Naive thymus-derived CD8-positive, alpha-beta T cell (primary cell): ENCODE measurements around the gene DMAC2. TPM values are rescaled to one million over a fixed set of nuclear protein-coding genes. Genes with fewer than 3 reads are reported as not detected.
"Not testable (repeated sequence)": the region's sequence is repeated elsewhere in the genome, so short reads cannot be mapped to it uniquely, and the experiment has no call there.

Experiments
- ATAC-seq, 2 donors: fragments of 150-1000 bp; cut with Tn5 transposase in 1 of 2; sonication (Bioruptor Pico), chemical (Tn5 transposase) in 1 of 2; 1 replicate in 1 of 2; 2 replicates in 1 of 2; pipeline ENCODE4 v1.10.0; 2021; ENCODE audit warnings: mild to moderate bottlenecking in 2 of 2, moderate library complexity in 2 of 2
- POLR2A ChIA-PET: fragments of 350-600 bp; sonication (Branson Sonifier 250); formaldehyde crosslinking; loops from one replicate; lab custom pipeline; 2021; ENCODE audit warnings: antibody characterized with exemption; lab: Charles Lee
- DNase-seq, 10 donors: peaks; one replicate each; pipeline versions ENCODE4 v3.0.0 to v3.0.0-alpha.2; 2020 to 2022
- H3K27ac Mint-ChIP-seq, 10 donors: one replicate each; pipeline ENCODE4 v1.8.0; 2020 to 2022; ENCODE audit warnings: mild to moderate bottlenecking in 10 of 10, mixed read lengths in 10 of 10, moderate library complexity in 4 of 10, inconsistent platforms in 1 of 10
- H3K27me3 Mint-ChIP-seq, 5 donors: one replicate each; pipeline ENCODE4 v1.8.0; 2021 to 2022; ENCODE audit warnings: mixed read lengths in 5 of 5
- H3K36me3 Mint-ChIP-seq, 3 donors: one replicate each; pipeline ENCODE4 v1.8.0; 2020 to 2022; ENCODE audit warnings: mixed read lengths in 3 of 3, mild to moderate bottlenecking in 2 of 3, inconsistent platforms in 1 of 3
- H3K4me1 Mint-ChIP-seq, 4 donors: one replicate each; pipeline ENCODE4 v1.8.0; 2021 to 2022; ENCODE audit warnings: mixed read lengths in 4 of 4
- H3K4me3 Mint-ChIP-seq, 10 donors: one replicate each; pipeline ENCODE4 v1.8.0; 2020 to 2022; ENCODE audit warnings: mild to moderate bottlenecking in 10 of 10, mixed read lengths in 10 of 10, moderate library complexity in 6 of 10, inconsistent platforms in 1 of 10
- H3K9me3 Mint-ChIP-seq, 9 donors: one replicate each; pipeline ENCODE4 v1.8.0; 2020 to 2022; ENCODE audit warnings: mixed read lengths in 9 of 9, mild to moderate bottlenecking in 3 of 9, inconsistent platforms in 1 of 9, moderate library complexity in 1 of 9
- polyA plus RNA-seq, 3 donors: library from polyadenylated mRNA; unstranded; fragments of 300-500 nt; fragmentation: Illumina TruSeq; gene quantifications; one replicate each; pipeline ENCODE4 v1.2.3, GENCODE V29; 2021
- total RNA-seq, 8 experiments: library from RNA in 2 of 8; stranded (reverse) in 2 of 8; gene quantifications; one replicate each; pipeline ENCODE4 v1.2.3 and lab custom pipeline; 2021 to 2026

DMAC2 gene
- total and polyA plus RNA-seq, 5 experiments from 2014 or later = 26.2 to 53.7 (median 50.6) TPM

- Mint-ChIP-seq H3K9me3 (no peaks in the 10 kb centered on the region), H3K27me3 (no peaks in the 10 kb centered on the region), H3K4me3 (no peak overlapping the region), H3K4me1 (peaks cover 1 to 6% (median 3%) of the 10 kb centered on the region in 4 donors), H3K27ac (no peak overlapping the region), H3K36me3 (peaks cover 0 to 72% (median 4%) of the 10 kb centered on the region in 3 donors)
- no peak for DNase-seq
- POLR2A ChIA-PET = no interaction called here
- no peak for ATAC-seq
Measured at GRCh38 chr19:41415154-41415571, 24.5 kb downstream of the DMAC2 start.

DNA sequence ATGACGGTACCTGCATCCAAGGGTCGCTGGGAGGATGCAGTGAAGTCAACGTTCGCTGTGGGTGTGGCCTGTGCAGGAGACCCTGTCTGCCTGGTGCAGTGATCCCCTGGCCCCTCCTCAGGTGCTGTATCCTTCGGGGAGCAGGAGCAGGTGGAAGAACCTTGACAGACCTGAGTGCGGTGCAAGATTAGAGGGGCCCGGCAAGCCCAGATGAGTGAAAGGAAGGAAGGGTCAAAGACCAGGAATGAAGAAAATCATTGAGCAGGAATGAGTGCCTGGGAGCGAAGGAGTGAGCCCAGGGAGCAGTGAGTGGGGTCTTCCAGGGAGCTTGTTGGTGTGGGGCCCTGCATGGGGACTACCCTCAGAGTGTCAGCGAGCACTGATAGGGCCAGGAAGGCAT lies 25.3 kb downstream of the DMAC2 start:
- Mint-ChIP-seq H3K4me1 (peaks cover 7 to 12% (median 8%) of the 10 kb centered on the region in 4 donors), H3K4me3 (no peak overlapping the region), H3K27ac (peak overlapping the region in 1 of 10 donors; percentile 79), H3K36me3 (peaks cover 0 to 66% (median 4%) of the 10 kb centered on the region in 3 donors), H3K27me3 (no peaks in the 10 kb centered on the region), H3K9me3 (no peaks in the 10 kb centered on the region)
- POLR2A ChIA-PET = interaction anchor here (0.6 kb wide), 1 partner anchor 708 kb away, joined by 4 read pairs; no protein-coding TSS in a partner anchor
- DNase-seq (no peak), ATAC-seq (no peak)

GRCh38 chr19:41413947-41414346 lies 25.8 kb downstream of the DMAC2 start:
- no peaks in the 10 kb centered on the region for H3K9me3 Mint-ChIP-seq
- H3K4me1 Mint-ChIP-seq = peaks cover 11 to 17% (median 12%) of the 10 kb centered on the region in 4 donors
- POLR2A ChIA-PET = no interaction called here
- ATAC-seq = no peak
- H3K27me3 Mint-ChIP-seq = no peaks in the 10 kb centered on the region
- no peak overlapping the region for H3K4me3 Mint-ChIP-seq
- H3K27ac Mint-ChIP-seq = peak overlapping the region in 1 of 10 donors; percentile 79
- no peak for DNase-seq
- H3K36me3 Mint-ChIP-seq = peaks cover 0 to 62% (median 4%) of the 10 kb centered on the region in 3 donors

DNA sequence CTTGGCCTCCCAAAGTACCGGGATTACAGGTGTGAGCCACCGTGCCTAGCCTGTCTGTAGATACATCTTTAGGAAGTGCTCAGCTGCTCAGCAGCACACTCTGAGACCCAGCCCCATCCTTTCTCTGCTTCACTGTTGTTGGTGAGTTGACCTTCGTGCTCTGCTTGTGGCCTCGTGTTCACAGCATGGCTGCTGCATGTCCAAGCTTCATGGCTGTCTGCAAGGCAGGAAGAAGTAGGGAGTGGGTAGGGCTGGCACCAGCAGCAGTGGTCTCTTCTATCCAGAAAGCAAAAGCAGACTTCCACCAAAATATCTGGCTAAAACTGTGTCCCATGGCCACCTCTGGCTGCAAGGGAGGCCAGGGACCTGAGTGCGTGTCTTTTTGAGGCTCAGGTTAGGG lies 26.8 kb downstream of the DMAC2 start:
- POLR2A ChIA-PET = no interaction called here
- peaks cover 0 to 54% (median 4%) of the 10 kb centered on the region in 3 donors for H3K36me3 Mint-ChIP-seq
- no peaks in the 10 kb centered on the region for H3K27me3 Mint-ChIP-seq
- no peak for DNase-seq
- H3K27ac Mint-ChIP-seq = no peak overlapping the region
- H3K4me3 Mint-ChIP-seq = no peak overlapping the region
- peaks cover 11 to 18% (median 12%) of the 10 kb centered on the region in 4 donors for H3K4me1 Mint-ChIP-seq
- no peak for ATAC-seq
- H3K9me3 Mint-ChIP-seq = no peaks in the 10 kb centered on the region

DNA sequence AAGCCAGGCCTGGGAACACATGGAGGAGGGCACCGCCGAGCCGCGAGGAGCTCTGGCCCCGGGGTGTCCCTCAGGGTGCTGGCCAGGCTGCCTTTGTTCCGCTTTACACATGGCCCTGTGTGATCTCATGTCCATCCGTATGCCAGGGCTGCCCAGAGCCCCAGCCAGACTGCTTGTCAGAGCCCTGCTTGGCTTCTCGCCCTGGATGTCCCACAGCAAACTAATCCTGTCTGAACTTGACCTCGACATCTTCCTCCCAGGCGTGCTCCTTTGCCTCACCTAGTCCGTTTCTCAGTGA lies 27.8 kb downstream of the DMAC2 start:
- no peaks in the 10 kb centered on the region for H3K9me3 Mint-ChIP-seq
- no peak overlapping the region for H3K4me3 Mint-ChIP-seq
- peaks cover 11 to 23% (median 16%) of the 10 kb centered on the region in 4 donors for H3K4me1 Mint-ChIP-seq
- no peak for ATAC-seq
- DNase-seq = no peak
- no peaks in the 10 kb centered on the region for H3K27me3 Mint-ChIP-seq
- H3K27ac Mint-ChIP-seq = peak overlapping the region in 2 of 10 donors; percentile 9 to 71
- peaks cover 0 to 44% (median 4%) of the 10 kb centered on the region in 3 donors for H3K36me3 Mint-ChIP-seq
- POLR2A ChIA-PET = no interaction called here

GRCh38 chr19:41411100-41411967 lies 28.4 kb downstream of the DMAC2 start:
- no peak for ATAC-seq
- Mint-ChIP-seq H3K27ac (peak overlapping the region in 2 of 10 donors; percentile 9 to 31), H3K36me3 (peaks cover 0 to 42% (median 4%) of the 10 kb centered on the region in 3 donors), H3K27me3 (no peaks in the 10 kb centered on the region), H3K4me1 (peaks cover 11 to 24% (median 16%) of the 10 kb centered on the region in 4 donors), H3K4me3 (no peak overlapping the region), H3K9me3 (no peaks in the 10 kb centered on the region)
- POLR2A ChIA-PET = no interaction called here
- DNase-seq = no peak

DNA sequence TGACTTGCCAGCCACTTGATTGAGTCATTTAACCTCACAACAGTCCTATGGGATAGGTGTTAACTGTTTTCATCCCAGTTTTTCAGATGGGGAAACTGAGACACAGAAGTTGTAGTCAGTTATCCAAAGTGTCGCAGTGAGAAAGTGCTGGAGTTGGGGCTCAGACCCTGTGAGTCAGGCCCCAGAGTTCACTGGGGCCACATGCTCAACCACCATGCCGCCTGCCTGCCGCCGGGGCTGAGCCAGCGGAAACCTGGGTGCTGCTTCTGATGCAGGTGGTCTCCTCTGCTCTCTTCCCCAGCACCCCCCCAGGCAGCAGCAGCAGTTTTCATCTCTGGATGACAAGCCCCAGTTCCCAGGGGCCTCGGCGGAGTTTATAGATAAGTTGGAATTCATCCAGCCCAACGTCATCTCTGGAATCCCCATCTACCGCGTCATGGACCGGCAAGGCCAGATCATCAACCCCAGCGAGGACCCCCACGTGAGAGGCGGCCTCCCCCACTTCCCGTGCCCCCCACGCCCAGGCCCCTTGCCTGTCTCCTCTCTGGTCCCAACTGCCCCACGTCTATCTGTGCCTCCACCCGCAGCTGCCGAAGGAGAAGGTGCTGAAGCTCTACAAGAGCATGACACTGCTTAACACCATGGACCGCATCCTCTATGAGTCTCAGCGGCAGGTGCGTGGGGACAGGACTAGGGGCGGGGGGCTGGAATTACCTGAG lies 29.2 kb downstream of the DMAC2 start:
- Mint-ChIP-seq H3K27ac (peak overlapping the region in 2 of 10 donors; percentile 31 to 67), H3K27me3 (no peaks in the 10 kb centered on the region), H3K9me3 (no peaks in the 10 kb centered on the region), H3K4me1 (peaks cover 11 to 26% (median 17%) of the 10 kb centered on the region in 4 donors), H3K4me3 (no peak overlapping the region), H3K36me3 (peaks cover 0 to 33% (median 4%) of the 10 kb centered on the region in 3 donors)
- POLR2A ChIA-PET = interaction anchor here (0.7 kb wide), 1 partner anchor 14 kb away, joined by 3 read pairs; no protein-coding TSS in a partner anchor
- no peak for DNase-seq
- no peak for ATAC-seq

DNA sequence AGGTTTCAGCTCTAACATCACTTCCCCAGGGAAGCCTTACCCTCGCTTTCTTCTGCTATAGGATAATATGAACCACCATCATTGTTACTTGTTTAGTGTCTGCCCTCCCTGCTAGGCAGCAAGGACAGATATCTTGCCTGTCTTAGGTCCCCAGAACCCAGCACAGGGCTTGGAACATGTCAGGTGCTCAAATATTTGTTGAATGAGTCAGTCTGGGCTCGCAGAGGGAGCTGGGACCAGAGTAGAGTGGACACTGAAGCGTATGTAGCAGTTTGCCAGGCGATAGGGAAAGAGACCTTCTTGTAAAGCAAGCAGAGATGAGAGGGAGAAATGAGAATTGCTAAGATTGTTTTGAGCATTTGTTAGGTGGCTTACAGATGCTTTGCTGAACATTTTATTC lies 30.4 kb downstream of the DMAC2 start:
- Mint-ChIP-seq H3K4me3 (no peak overlapping the region), H3K27me3 (no peaks in the 10 kb centered on the region), H3K36me3 (peaks cover 0 to 28% (median 0%) of the 10 kb centered on the region in 3 donors), H3K4me1 (peaks cover 11 to 28% (median 18%) of the 10 kb centered on the region in 4 donors), H3K9me3 (no peaks in the 10 kb centered on the region), H3K27ac (peak overlapping the region in 4 of 10 donors; percentile 8 to 84 (median 46))
- DNase-seq (no peak), ATAC-seq (no peak)
- POLR2A ChIA-PET = interaction anchor here (1.1 kb wide), 1 partner anchor 8 kb away, joined by 4 read pairs; no protein-coding TSS in a partner anchor

DNA sequence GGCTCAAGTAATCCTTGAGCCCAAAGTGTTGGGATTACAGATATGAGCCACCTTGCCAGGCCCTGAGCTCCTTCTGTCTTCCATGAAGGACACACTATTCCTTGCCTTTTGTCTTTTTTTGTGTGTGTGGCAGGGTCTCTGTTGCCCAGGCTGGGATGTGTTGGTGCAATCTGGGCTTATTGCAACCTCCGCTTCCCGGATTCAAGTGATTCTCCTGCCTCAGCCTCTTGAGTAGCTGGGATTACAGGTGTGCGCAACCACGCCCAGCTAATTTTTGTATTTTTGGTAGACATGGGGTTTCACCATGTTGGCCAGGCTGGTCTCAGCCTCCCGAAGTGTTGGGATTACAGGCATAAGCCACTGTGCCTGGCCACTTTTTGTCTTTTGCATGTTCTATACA lies 30.9 kb downstream of the DMAC2 start:
- Mint-ChIP-seq H3K36me3 (peaks cover 0 to 25% (median 0%) of the 10 kb centered on the region in 3 donors), H3K27ac (peak overlapping the region in 3 of 10 donors; percentile 39 to 89 (median 45)), H3K4me1 (peaks cover 11 to 30% (median 18%) of the 10 kb centered on the region in 4 donors)
- H3K4me3 Mint-ChIP-seq, ATAC-seq, H3K9me3 Mint-ChIP-seq, H3K27me3 Mint-ChIP-seq, DNase-seq: not testable (repeated sequence)
- POLR2A ChIA-PET = interaction anchor here (1.1 to 1.2 kb wide), 2 partner anchors 9 to 19 kb away, joined by 3 to 4 read pairs; no protein-coding TSS in a partner anchor

- no peak overlapping the region for H3K4me3 Mint-ChIP-seq
- ATAC-seq (no peak), DNase-seq (no peak)
- H3K9me3 Mint-ChIP-seq = no peaks in the 10 kb centered on the region
- POLR2A ChIA-PET = interaction anchor here (1.1 to 1.2 kb wide), 2 partner anchors 9 to 20 kb away, joined by 3 to 4 read pairs; no protein-coding TSS in a partner anchor
- peaks cover 0 to 23% (median 0%) of the 10 kb centered on the region in 3 donors for H3K36me3 Mint-ChIP-seq
- H3K4me1 Mint-ChIP-seq = peaks cover 11 to 32% (median 19%) of the 10 kb centered on the region in 4 donors
- H3K27me3 Mint-ChIP-seq = no peaks in the 10 kb centered on the region
- peak overlapping the region in 1 of 10 donors; percentile 27 for H3K27ac Mint-ChIP-seq
Measured at GRCh38 chr19:41408256-41408655, 31.5 kb downstream of the DMAC2 start.

- Mint-ChIP-seq H3K4me1 (peaks cover 11 to 36% (median 20%) of the 10 kb centered on the region in 4 donors), H3K9me3 (no peaks in the 10 kb centered on the region), H3K27ac (peak overlapping the region in 5 of 10 donors; percentile 19 to 78 (median 41)), H3K36me3 (peaks cover 0 to 21% (median 0%) of the 10 kb centered on the region in 3 donors), H3K4me3 (no peak overlapping the region), H3K27me3 (no peaks in the 10 kb centered on the region)
- ATAC-seq (no peak), DNase-seq (no peak)
- POLR2A ChIA-PET = interaction anchor here (1.2 kb wide), 1 partner anchor 21 kb away, joined by 3 read pairs; no protein-coding TSS in a partner anchor
Measured at GRCh38 chr19:41407271-41407670, 32.4 kb downstream of the DMAC2 start.

GRCh38 chr19:41405776-41406175 lies 33.9 kb downstream of the DMAC2 start:
- Mint-ChIP-seq H3K36me3 (peaks cover 0 to 26% (median 0%) of the 10 kb centered on the region in 3 donors), H3K4me1 (peaks cover 19 to 42% (median 23%) of the 10 kb centered on the region in 4 donors), H3K27ac (no peak overlapping the region), H3K9me3 (no peaks in the 10 kb centered on the region), H3K27me3 (no peaks in the 10 kb centered on the region), H3K4me3 (no peak overlapping the region)
- DNase-seq (no peak), ATAC-seq (no peak)
- POLR2A ChIA-PET = interaction anchor here (0.5 to 0.6 kb wide), 2 partner anchors 11 to 680 kb away, joined by 3 to 4 read pairs; no protein-coding TSS in a partner anchor
